K562 (cell line): ENCODE measurements around the gene AGAP1. TPM values are rescaled to one million over a fixed set of nuclear protein-coding genes. Genes with fewer than 3 reads are reported as not detected.

Experiments
- CBX2 ChIP-seq: fragments of 200-600 bp; sonication (generic); IDR thresholded peaks from one replicate; pipeline ENCODE4 v1.6.1; 2012; ENCODE audit warnings: mild to moderate bottlenecking, low read length, inconsistent platforms; ENCODE audit not compliant: insufficient read depth, poor library complexity, severe bottlenecking
- CHCHD3 ChIP-seq: fragments of 250-450 bp; sonication (Bioruptor Pico); IDR thresholded peaks from 2 replicates; pipeline ENCODE4 v2.1.2; 2022; ENCODE audit warnings: mild to moderate bottlenecking
- HNRNPUL1 ChIP-seq: fragments of 200-400 bp; formaldehyde crosslinking; IDR thresholded peaks from 2 replicates; pipeline ENCODE4 v1.6.1; 2017; ENCODE audit warnings: low read length
- ILK ChIP-seq: fragments of 450-650 bp; IDR thresholded peaks from 2 replicates; pipeline ENCODE4 v1.6.1; 2016; ENCODE audit warnings: missing genetic modification characterization, low read depth, mild to moderate bottlenecking, missing compliant biosample characterization, moderate library complexity, borderline replicate concordance
- MAFF ChIP-seq: IDR thresholded peaks from 2 replicates; pipeline ENCODE4 v1.6.1; 2012; ENCODE audit warnings: low read length, improper control_type of control experiment
- MAX ChIP-seq: sonication (generic); formaldehyde crosslinking; IDR thresholded peaks from 2 replicates; pipeline ENCODE4 v1.9.0; 2022; ENCODE audit warnings: mild to moderate bottlenecking, missing genetic modification reagents
- MCM3 ChIP-seq: fragments of 450-650 bp; IDR thresholded peaks from 2 replicates; pipeline ENCODE4 v1.6.1; 2016
- NCOA4 ChIP-seq: fragments of 450-650 bp; IDR thresholded peaks from 2 replicates; pipeline ENCODE4 v1.6.1; 2018; ENCODE audit warnings: mild to moderate bottlenecking; ENCODE audit not compliant: partially characterized antibody
- NFIC ChIP-seq: fragments of 450-650 bp; IDR thresholded peaks from 2 replicates; pipeline ENCODE4 v1.6.1; 2017; ENCODE audit warnings: mild to moderate bottlenecking, inconsistent platforms
- RBM25 ChIP-seq: fragments of 200-400 bp; formaldehyde crosslinking; IDR thresholded peaks from 2 replicates; pipeline ENCODE4 v1.6.1; 2018; ENCODE audit warnings: low read length, low read depth, moderate library complexity; ENCODE audit not compliant: severe bottlenecking
- REST ChIP-seq, 2 experiments: fragments of 450-650 bp; formaldehyde crosslinking in 1 of 2; IDR thresholded peaks; 2 replicates each; pipeline versions ENCODE4 v1.4.0 to v1.6.1; 2014 to 2020; ENCODE audit warnings: mild to moderate bottlenecking in 2 of 2, borderline replicate concordance in 1 of 2, low read depth in 1 of 2
- SAFB ChIP-seq: fragments of 200-400 bp; formaldehyde crosslinking; IDR thresholded peaks from 2 replicates; pipeline ENCODE4 v1.6.1; 2017; ENCODE audit warnings: low read depth, low read length, borderline replicate concordance
- SIX5 ChIP-seq, 2 experiments: IDR thresholded peaks; 2 replicates each; pipeline ENCODE4 v1.6.1; 2011; ENCODE audit warnings: low read length in 2 of 2, borderline replicate concordance in 1 of 2, low read depth in 1 of 2, mild to moderate bottlenecking in 1 of 2, moderate library complexity in 1 of 2; ENCODE audit not compliant: insufficient read depth in 1 of 2
- TBL1XR1 ChIP-seq, 2 experiments: IDR thresholded peaks; 2 replicates each; pipeline ENCODE4 v1.6.1; 2012; ENCODE audit warnings: improper control_type of control experiment in 2 of 2, low read length in 2 of 2, mild to moderate bottlenecking in 1 of 2
- ZBTB33 ChIP-seq: sonication (generic); formaldehyde crosslinking; IDR thresholded peaks from 2 replicates; pipeline ENCODE4 v1.8.1; 2023; ENCODE audit warnings: mild to moderate bottlenecking, missing genetic modification reagents
- ZKSCAN3 ChIP-seq: fragments of 250-450 bp; sonication (Bioruptor Pico); IDR thresholded peaks from 2 replicates; pipeline ENCODE4 v1.4.0; 2020
- ZNF143 ChIP-seq: sonication (generic); formaldehyde crosslinking; IDR thresholded peaks from 2 replicates; pipeline ENCODE4 v1.9.0; 2022; ENCODE audit warnings: mild to moderate bottlenecking, missing genetic modification reagents
- ZNF253 ChIP-seq: fragments of 250-450 bp; sonication (Bioruptor Pico); conservative IDR thresholded peaks from 2 replicates; pipeline ENCODE4 v1.6.1; 2021; ENCODE audit warnings: mild to moderate bottlenecking
- ZNF584 ChIP-seq: fragments of 200-800 bp; sonication (Bioruptor generic); IDR thresholded peaks from 2 replicates; pipeline ENCODE4 v1.6.1; 2016; ENCODE audit warnings: low read depth, mild to moderate bottlenecking, missing genetic modification characterization, missing compliant biosample characterization
- ZZZ3 ChIP-seq: fragments of 450-650 bp; IDR thresholded peaks from 2 replicates; pipeline ENCODE4 v1.6.1; 2016; ENCODE audit warnings: antibody characterized with exemption, mild to moderate bottlenecking, moderate library complexity
- polyA plus RNA-seq, 8 experiments: library from polyadenylated mRNA; depleted of rRNA in 4 of 8; stranded (reverse) in 5 of 8; unstranded in 3 of 8; fragments of >200 nt; fragmentation: Nextera tagmentation in 2 of 8; fragmentation: Illumina TruSeq in 1 of 8; extraction: Ambion mirVana in 2 of 8; extraction: Trizol in 1 of 8; gene quantifications; 2 replicates each; pipeline versions ENCODE4 v1.2.1 to v1.2.3, GENCODE V29; 2011 to 2014; ENCODE audit warnings: inconsistent platforms in 1 of 8, missing spikeins in 1 of 8
- total RNA-seq, 7 experiments: library from RNA; depleted of rRNA in 6 of 7; stranded (reverse); fragments of >200 nt in 6 of 7; fragmentation: Illumina TruSeq in 2 of 7; extraction: Trizol in 2 of 7; gene quantifications; 2 replicates each; pipeline versions ENCODE4 v1.2.1 to v1.2.3, GENCODE V29; 2011 to 2021; ENCODE audit warnings: low replicate concordance in 1 of 7

The AGAP1 gene
- total and polyA plus RNA-seq, 9 of the 15 experiments (the other 6 are each of a cell fraction or from before 2014, with no cell fraction given) = 1.3 to 24.0 (median 10.6) TPM

GRCh38 chr2:235493402-235493774 lies 455 bp upstream of the AGAP1 start (continued):
- TF ChIP-seq REST (IDR thresholded peaks at IDR 0.05; ENCODE audit: borderline replicate concordance) (no peak), REST (CRISPR knock-in tag; IDR thresholded peaks at IDR 0.05; ENCODE audit: low read depth) (no peak), MAX (CRISPR knock-in tag) (peak; percentile 70; the same call in 1 of the 2 replicates), SIX5 (IDR thresholded peaks at IDR 0.05; ENCODE audit: borderline replicate concordance in 1 of 2, insufficient read depth in 1 of 2, low read depth in 1 of 2, low read length in 2 of 2) (no peak), CHCHD3 (no peak), ZNF253 (no peak), HNRNPUL1 (no peak), ZBTB33 (CRISPR knock-in tag) (no peak), CBX2 (no peak), ILK (tag) (no peak), ZNF143 (CRISPR knock-in tag) (no peak), ZNF584 (no peak), RBM25 (peak; percentile 3), ZZZ3 (no peak), NCOA4 (no peak), TBL1XR1 (IDR thresholded peaks at IDR 0.05; ENCODE audit: low read length in 2 of 2) (no peak), NFIC (no peak), MCM3 (no peak), SAFB (no peak), ZKSCAN3 (no peak), MAFF (no peak)
